HepG2 (cell line): ENCODE data around the gene BBOF1. TPM values are rescaled to one million over a fixed set of nuclear protein-coding genes. Genes with fewer than 3 reads are reported as not detected.

Source experiments
- GATAD1 ChIP-seq: IDR thresholded peaks from 2 replicates; pipeline ENCODE4 v1.6.1; 2016; ENCODE audit warnings: missing genetic modification reagents, missing compliant biosample characterization
- HDAC1 ChIP-seq: sonication (generic); formaldehyde crosslinking; IDR thresholded peaks from 2 replicates; pipeline ENCODE4 v1.5.1; 2020; ENCODE audit warnings: mild to moderate bottlenecking, missing genetic modification reagents
- MYC ChIP-seq: sonication (generic); formaldehyde crosslinking; IDR thresholded peaks from 2 replicates; pipeline ENCODE4 v1.9.0; 2021; ENCODE audit warnings: missing genetic modification reagents, borderline replicate concordance
- RBFOX2 ChIP-seq: fragments of 200-400 bp; formaldehyde crosslinking; IDR thresholded peaks from 2 replicates; pipeline ENCODE4 v1.6.1; 2017; ENCODE audit warnings: low read depth, mild to moderate bottlenecking, low read length
- RNF219 ChIP-seq: sonication (generic); formaldehyde crosslinking; IDR thresholded peaks from 2 replicates; pipeline ENCODE4 v1.5.0; 2020; ENCODE audit warnings: mild to moderate bottlenecking, missing genetic modification reagents
- RXRA ChIP-seq: sonication (generic); formaldehyde crosslinking; IDR thresholded peaks from 2 replicates; pipeline ENCODE4 v1.5.1; 2020; ENCODE audit warnings: missing genetic modification reagents
- SALL1 ChIP-seq: sonication (generic); formaldehyde crosslinking; IDR thresholded peaks from 2 replicates; pipeline ENCODE4 v1.8.0; 2022; ENCODE audit warnings: mild to moderate bottlenecking, missing genetic modification reagents
- THYN1 ChIP-seq: sonication (generic); formaldehyde crosslinking; IDR thresholded peaks from 2 replicates; pipeline ENCODE4 v1.8.1; 2023; ENCODE audit warnings: low read depth, mild to moderate bottlenecking, moderate library complexity, missing genetic modification reagents, borderline replicate concordance
- ZNF224 ChIP-seq: sonication (generic); formaldehyde crosslinking; IDR thresholded peaks from 2 replicates; pipeline ENCODE4 v1.5.0; 2020; ENCODE audit warnings: mild to moderate bottlenecking, missing genetic modification reagents
- ZNF430 ChIP-seq: sonication (generic); formaldehyde crosslinking; IDR thresholded peaks from 2 replicates; pipeline ENCODE4 v1.9.0; 2021; ENCODE audit warnings: mild to moderate bottlenecking, missing genetic modification reagents
- ZNF792 ChIP-seq: IDR thresholded peaks from 2 replicates; pipeline ENCODE4 v1.6.1; 2016
- polyA plus RNA-seq, 8 experiments: library from polyadenylated mRNA; depleted of rRNA in 3 of 8; stranded (reverse) in 7 of 8; unstranded in 1 of 8; fragments of >200 nt; fragmentation: Illumina TruSeq in 4 of 8; extraction: Trizol in 4 of 8; gene quantifications; 2 replicates each; pipeline versions ENCODE4 v1.2.1 to v1.2.3, GENCODE V29; 2011 to 2016; ENCODE audit warnings: low read depth in 4 of 8, missing spikeins in 1 of 8, mixed read lengths in 1 of 8; ENCODE audit not compliant: insufficient read depth in 1 of 8
- total RNA-seq, 5 experiments: library from RNA; depleted of rRNA; stranded (reverse); fragments of >200 nt; fragmentation: Illumina TruSeq; extraction: Trizol; gene quantifications; 2 replicates each; pipeline ENCODE4 v1.2.3, GENCODE V29; 2016; ENCODE audit warnings: low read depth in 1 of 5
- TF ChIP-seq, protein P1 (sequence below): IDR thresholded peaks from 2 replicates; pipeline ENCODE4 v1.6.1; 2016; ENCODE audit warnings: low read depth, control low read depth
- TF ChIP-seq, protein P2 (sequence below): IDR thresholded peaks from 2 replicates; pipeline ENCODE4 v1.6.1; 2016; ENCODE audit warnings: control low read depth
- TF ChIP-seq, protein P3 (sequence below): sonication (generic); formaldehyde crosslinking; IDR thresholded peaks from 2 replicates; pipeline ENCODE4 v1.8.0; 2023; ENCODE audit warnings: mild to moderate bottlenecking, missing genetic modification reagents
- TF ChIP-seq, protein P4 (sequence below): IDR thresholded peaks from 2 replicates; pipeline ENCODE4 v1.4.0; 2020; ENCODE audit warnings: mild to moderate bottlenecking, missing genetic modification reagents
- TF ChIP-seq, protein P5 (sequence below): sonication (generic); formaldehyde crosslinking; IDR thresholded peaks from 2 replicates; pipeline ENCODE4 v1.5.1; 2020; ENCODE audit warnings: mild to moderate bottlenecking, moderate library complexity, missing genetic modification reagents

Gene BBOF1
- total and polyA plus RNA-seq, 2 of the 13 experiments (the other 11 are each of a cell fraction or from before 2014, with no cell fraction given) = 1.6 to 2.3 TPM

DNA sequence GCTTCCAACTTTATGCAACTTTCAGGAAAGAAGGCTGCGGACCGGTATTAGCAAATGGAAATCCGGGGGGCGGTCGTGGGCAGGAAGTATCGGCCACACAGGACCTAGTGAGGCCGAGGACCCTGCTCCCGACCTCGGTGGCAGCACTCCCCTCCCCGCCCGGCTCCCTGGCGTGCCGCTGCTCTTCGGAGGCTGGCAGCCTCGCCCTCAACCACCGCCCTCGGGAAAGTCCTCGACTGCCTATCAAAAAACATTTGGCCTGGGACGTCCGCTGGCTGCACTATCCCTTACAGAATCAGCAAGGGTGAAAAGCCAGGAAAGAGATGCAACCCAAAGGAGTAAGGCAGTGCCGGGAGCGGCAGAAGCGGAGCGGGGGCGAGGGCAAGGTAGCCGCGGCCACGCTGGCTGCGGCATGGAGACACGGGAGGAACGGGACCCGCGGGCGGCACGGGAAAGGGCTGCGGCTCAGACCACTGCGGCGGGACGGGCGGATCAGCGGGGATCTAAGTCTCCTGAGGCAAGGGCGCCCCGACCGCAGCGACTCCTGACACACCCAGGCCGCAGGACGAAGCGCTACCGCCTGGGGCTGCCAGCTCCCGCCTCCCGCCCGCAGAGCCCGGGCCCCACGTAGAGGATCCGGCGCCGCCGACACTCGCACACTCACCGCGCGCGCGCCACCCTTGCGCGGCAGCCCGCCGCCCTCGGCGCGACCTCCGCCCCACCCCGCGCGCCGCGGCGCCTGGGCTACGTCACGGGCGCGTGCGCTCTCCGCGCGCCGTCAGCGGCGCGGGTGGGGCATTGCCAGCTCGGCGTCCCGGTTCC, at the start of gene BBOF1, which contains the start of gene ENTPD5 (continued):
- TF ChIP-seq RNF219 = no peak
- TF ChIP-seq, protein P1, sequence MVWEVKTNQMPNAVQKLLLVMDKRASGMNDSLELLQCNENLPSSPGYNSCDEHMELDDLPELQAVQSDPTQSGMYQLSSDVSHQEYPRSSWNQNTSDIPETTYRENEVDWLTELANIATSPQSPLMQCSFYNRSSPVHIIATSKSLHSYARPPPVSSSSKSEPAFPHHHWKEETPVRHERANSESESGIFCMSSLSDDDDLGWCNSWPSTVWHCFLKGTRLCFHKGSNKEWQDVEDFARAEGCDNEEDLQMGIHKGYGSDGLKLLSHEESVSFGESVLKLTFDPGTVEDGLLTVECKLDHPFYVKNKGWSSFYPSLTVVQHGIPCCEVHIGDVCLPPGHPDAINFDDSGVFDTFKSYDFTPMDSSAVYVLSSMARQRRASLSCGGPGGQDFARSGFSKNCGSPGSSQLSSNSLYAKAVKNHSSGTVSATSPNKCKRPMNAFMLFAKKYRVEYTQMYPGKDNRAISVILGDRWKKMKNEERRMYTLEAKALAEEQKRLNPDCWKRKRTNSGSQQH (CRISPR knock-in tag) = peak; percentile 68; the same call in 1 of the 2 replicates
- TF ChIP-seq, protein P2, sequence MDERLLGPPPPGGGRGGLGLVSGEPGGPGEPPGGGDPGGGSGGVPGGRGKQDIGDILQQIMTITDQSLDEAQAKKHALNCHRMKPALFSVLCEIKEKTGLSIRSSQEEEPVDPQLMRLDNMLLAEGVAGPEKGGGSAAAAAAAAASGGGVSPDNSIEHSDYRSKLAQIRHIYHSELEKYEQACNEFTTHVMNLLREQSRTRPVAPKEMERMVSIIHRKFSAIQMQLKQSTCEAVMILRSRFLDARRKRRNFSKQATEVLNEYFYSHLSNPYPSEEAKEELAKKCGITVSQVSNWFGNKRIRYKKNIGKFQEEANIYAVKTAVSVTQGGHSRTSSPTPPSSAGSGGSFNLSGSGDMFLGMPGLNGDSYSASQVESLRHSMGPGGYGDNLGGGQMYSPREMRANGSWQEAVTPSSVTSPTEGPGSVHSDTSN (CRISPR knock-in tag) = no peak
- peak; percentile 62 for TF ChIP-seq MYC
- TF ChIP-seq, protein P3, sequence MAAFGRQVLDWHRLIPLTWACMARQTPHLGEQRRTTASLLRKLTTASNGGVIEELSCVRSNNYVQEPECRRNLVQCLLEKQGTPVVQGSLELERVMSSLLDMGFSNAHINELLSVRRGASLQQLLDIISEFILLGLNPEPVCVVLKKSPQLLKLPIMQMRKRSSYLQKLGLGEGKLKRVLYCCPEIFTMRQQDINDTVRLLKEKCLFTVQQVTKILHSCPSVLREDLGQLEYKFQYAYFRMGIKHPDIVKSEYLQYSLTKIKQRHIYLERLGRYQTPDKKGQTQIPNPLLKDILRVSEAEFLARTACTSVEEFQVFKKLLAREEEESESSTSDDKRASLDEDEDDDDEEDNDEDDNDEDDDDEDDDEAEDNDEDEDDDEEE = peak; percentile 47; the same call in 1 of the 2 replicates
- TF ChIP-seq, protein P4, sequence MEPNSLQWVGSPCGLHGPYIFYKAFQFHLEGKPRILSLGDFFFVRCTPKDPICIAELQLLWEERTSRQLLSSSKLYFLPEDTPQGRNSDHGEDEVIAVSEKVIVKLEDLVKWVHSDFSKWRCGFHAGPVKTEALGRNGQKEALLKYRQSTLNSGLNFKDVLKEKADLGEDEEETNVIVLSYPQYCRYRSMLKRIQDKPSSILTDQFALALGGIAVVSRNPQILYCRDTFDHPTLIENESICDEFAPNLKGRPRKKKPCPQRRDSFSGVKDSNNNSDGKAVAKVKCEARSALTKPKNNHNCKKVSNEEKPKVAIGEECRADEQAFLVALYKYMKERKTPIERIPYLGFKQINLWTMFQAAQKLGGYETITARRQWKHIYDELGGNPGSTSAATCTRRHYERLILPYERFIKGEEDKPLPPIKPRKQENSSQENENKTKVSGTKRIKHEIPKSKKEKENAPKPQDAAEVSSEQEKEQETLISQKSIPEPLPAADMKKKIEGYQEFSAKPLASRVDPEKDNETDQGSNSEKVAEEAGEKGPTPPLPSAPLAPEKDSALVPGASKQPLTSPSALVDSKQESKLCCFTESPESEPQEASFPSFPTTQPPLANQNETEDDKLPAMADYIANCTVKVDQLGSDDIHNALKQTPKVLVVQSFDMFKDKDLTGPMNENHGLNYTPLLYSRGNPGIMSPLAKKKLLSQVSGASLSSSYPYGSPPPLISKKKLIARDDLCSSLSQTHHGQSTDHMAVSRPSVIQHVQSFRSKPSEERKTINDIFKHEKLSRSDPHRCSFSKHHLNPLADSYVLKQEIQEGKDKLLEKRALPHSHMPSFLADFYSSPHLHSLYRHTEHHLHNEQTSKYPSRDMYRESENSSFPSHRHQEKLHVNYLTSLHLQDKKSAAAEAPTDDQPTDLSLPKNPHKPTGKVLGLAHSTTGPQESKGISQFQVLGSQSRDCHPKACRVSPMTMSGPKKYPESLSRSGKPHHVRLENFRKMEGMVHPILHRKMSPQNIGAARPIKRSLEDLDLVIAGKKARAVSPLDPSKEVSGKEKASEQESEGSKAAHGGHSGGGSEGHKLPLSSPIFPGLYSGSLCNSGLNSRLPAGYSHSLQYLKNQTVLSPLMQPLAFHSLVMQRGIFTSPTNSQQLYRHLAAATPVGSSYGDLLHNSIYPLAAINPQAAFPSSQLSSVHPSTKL (CRISPR knock-in tag) = peak; percentile 7; the same call in 1 of the 2 replicates
- TF ChIP-seq ZNF224 = 0 out of 2 replicates have a peak, but pooled peaks have one; percentile 76
- TF ChIP-seq RXRA (CRISPR knock-in tag) = 0 out of 2 replicates have a peak, but pooled peaks have one; percentile 65
- TF ChIP-seq RBFOX2 = peak; percentile 95
- peak; percentile 17; the same call in 1 of the 2 replicates for TF ChIP-seq GATAD1 (CRISPR knock-in tag)
- peak; percentile 69 for TF ChIP-seq HDAC1 (CRISPR knock-in tag)
- no peak for TF ChIP-seq THYN1 (CRISPR knock-in tag)
- no peak; the same call in 1 of the 2 replicates for TF ChIP-seq ZNF792 (CRISPR knock-in tag)
- peak; percentile 55 for TF ChIP-seq SALL1 (CRISPR knock-in tag)
- TF ChIP-seq, protein P5, sequence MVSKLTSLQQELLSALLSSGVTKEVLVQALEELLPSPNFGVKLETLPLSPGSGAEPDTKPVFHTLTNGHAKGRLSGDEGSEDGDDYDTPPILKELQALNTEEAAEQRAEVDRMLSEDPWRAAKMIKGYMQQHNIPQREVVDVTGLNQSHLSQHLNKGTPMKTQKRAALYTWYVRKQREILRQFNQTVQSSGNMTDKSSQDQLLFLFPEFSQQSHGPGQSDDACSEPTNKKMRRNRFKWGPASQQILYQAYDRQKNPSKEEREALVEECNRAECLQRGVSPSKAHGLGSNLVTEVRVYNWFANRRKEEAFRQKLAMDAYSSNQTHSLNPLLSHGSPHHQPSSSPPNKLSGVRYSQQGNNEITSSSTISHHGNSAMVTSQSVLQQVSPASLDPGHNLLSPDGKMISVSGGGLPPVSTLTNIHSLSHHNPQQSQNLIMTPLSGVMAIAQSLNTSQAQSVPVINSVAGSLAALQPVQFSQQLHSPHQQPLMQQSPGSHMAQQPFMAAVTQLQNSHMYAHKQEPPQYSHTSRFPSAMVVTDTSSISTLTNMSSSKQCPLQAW = peak; percentile 74; the same call in 1 of the 2 replicates
- TF ChIP-seq ZNF430 (CRISPR knock-in tag) = 0 out of 2 replicates have a peak, but pooled peaks have one; percentile 42
